Stimulated activated memory B cell treated with anti-CD40 and anti-IgM and Interleukin-4, amounts not matched to agents 10 μg/mL and 1 μg/mL and 100 μg/mL, for 72 hours (primary cell): ENCODE data around the gene CREB3L2.

Source experiments
- ATAC-seq: fragments of 150-1000 bp; cut with Tn5 transposase; 2 replicates; pipeline ENCODE4 v1.10.0; 2021
- H3K27ac Mint-ChIP-seq: one replicate; pipeline ENCODE4 v1.8.0; 2022; ENCODE audit warnings: mild to moderate bottlenecking, mixed read lengths
- H3K27me3 Mint-ChIP-seq: one replicate; pipeline ENCODE4 v1.8.0; 2022; ENCODE audit warnings: mixed read lengths
- H3K36me3 Mint-ChIP-seq: one replicate; pipeline ENCODE4 v1.8.0; 2022; ENCODE audit warnings: mixed read lengths
- H3K4me1 Mint-ChIP-seq: one replicate; pipeline ENCODE4 v1.8.0; 2022; ENCODE audit warnings: mixed read lengths
- H3K4me3 Mint-ChIP-seq: one replicate; pipeline ENCODE4 v1.8.0; 2022; ENCODE audit warnings: mild to moderate bottlenecking, moderate library complexity, mixed read lengths
- H3K9me3 Mint-ChIP-seq: one replicate; pipeline ENCODE4 v1.8.0; 2022; ENCODE audit warnings: mixed read lengths

CREB3L2 gene

DNA sequence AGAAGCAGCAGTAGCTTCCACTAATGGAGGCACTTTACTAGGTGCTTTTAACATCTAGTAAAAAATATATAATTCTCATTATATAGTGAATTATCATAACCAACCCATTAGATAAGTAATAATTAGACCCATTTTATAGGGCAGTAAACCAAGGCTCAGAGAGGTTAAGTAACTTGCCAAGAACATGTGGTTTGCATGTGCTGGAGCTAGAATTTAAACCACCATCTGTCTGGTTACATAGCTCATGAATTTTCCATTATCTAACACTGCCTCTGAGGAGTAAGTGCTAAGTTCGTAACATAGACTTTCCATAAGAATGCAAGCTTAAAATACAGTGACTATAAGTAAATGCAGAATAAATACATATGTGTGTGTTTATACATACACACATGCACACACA is 41.9 kb downstream of the CREB3L2 start:
- no peak overlapping the region for H3K27ac Mint-ChIP-seq
- ATAC-seq: no peak
- no peaks in the 10 kb centered on the region for H3K9me3 Mint-ChIP-seq
- no peaks in the 10 kb centered on the region for H3K27me3 Mint-ChIP-seq
- H3K4me3 Mint-ChIP-seq: no peak overlapping the region
- H3K36me3 Mint-ChIP-seq: peaks cover 19% of the 10 kb centered on the region
- peaks cover 40% of the 10 kb centered on the region for H3K4me1 Mint-ChIP-seq

DNA sequence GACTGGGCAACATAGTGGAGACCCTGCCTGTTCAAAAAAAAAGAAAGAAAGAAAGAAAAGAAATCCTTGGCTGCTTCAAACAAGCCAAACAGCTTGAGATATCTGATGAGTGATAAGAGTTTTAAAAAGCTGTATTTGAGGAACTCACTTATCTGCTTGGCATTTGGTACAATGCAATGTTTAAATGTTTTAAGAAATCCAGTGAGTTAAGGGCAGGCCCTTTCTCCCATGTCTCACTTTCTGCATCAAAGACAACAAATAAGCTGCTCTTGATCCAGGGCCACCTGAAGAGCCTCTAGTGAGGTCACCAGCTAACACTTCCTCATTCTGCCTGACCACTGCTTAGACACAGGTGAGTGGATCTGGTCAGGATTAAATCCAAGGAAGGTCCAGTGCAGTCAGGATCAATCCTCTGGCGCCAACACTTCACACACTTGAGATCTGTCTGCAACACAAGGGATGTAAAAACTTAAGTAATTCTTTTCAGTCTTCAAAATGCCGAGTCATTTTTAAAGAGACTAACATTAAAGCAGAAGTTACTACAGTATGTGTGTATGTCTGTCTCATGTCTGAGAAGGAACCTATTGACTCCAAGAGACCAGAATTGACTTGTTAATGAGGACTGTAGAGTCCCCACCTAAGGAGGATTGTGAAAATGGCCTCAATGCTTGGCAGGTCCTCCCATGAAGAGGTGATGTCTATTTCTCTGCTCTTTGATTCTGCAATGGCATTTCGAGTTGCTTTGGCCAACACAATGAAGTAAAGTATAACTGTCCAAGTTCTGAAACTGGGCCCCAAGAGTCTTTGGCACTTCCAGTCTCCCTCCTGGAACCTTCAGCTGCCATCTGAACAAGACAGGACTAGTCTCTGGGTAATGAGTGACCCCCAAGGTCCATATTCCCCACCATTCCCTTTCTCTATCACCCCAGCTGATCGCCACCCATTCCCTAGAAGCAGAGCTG is 43.1 kb downstream of the CREB3L2 start:
- H3K36me3 Mint-ChIP-seq: peaks cover 19% of the 10 kb centered on the region
- H3K27ac Mint-ChIP-seq: no peak overlapping the region
- H3K27me3 Mint-ChIP-seq: no peaks in the 10 kb centered on the region
- no peak overlapping the region for H3K4me3 Mint-ChIP-seq
- no peaks in the 10 kb centered on the region for H3K9me3 Mint-ChIP-seq
- peak; percentile 57 for ATAC-seq
- H3K4me1 Mint-ChIP-seq: peaks cover 40% of the 10 kb centered on the region

- no peak overlapping the region for H3K4me3 Mint-ChIP-seq
- H3K36me3 Mint-ChIP-seq: peaks cover 20% of the 10 kb centered on the region
- no peak overlapping the region for H3K27ac Mint-ChIP-seq
- H3K4me1 Mint-ChIP-seq: peaks cover 37% of the 10 kb centered on the region
- H3K9me3 Mint-ChIP-seq: no peaks in the 10 kb centered on the region
- no peak for ATAC-seq
- H3K27me3 Mint-ChIP-seq: no peaks in the 10 kb centered on the region
Observed at GRCh38 chr7:137957887-137958286, 44.0 kb downstream of the CREB3L2 start.

- Mint-ChIP-seq H3K27me3 (no peaks in the 10 kb centered on the region), H3K36me3 (peaks cover 15% of the 10 kb centered on the region), H3K4me3 (no peak overlapping the region), H3K27ac (no peak overlapping the region), H3K4me1 (peaks cover 25% of the 10 kb centered on the region), H3K9me3 (no peaks in the 10 kb centered on the region)
- no peak for ATAC-seq
Observed at GRCh38 chr7:137956591-137956990, 45.3 kb downstream of the CREB3L2 start.

- Mint-ChIP-seq H3K27ac (no peak overlapping the region), H3K9me3 (no peaks in the 10 kb centered on the region), H3K4me1 (peaks cover 21% of the 10 kb centered on the region), H3K27me3 (no peaks in the 10 kb centered on the region), H3K4me3 (no peak overlapping the region), H3K36me3 (peaks cover 15% of the 10 kb centered on the region)
- ATAC-seq: no peak
Observed at GRCh38 chr7:137956183-137956582, 45.7 kb downstream of the CREB3L2 start.

DNA sequence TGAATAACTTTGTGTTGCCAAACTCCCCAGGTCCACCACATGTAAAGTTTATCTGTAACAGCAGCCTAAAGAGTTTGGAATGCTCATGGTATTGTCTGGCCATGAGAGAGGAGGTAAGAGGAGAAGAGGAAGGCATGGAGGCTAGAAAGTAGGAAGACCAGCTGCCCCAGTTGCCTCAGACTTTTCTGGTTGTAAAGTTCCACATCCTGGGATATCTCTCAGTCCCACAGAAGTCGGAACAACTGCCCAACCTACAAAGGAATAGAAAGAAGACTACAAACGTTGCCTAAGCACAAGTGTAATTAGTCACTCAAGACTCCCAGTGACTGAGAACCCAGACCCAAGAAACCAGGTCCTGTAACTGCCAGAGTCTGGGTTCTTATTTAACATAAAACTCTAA is 47.3 kb downstream of the CREB3L2 start:
- Mint-ChIP-seq H3K36me3 (peaks cover 15% of the 10 kb centered on the region), H3K4me3 (no peak overlapping the region), H3K9me3 (no peaks in the 10 kb centered on the region), H3K27ac (no peak overlapping the region), H3K27me3 (no peaks in the 10 kb centered on the region), H3K4me1 (peaks cover 14% of the 10 kb centered on the region)
- ATAC-seq: no peak

- Mint-ChIP-seq H3K9me3 (no peaks in the 10 kb centered on the region), H3K27ac (no peak overlapping the region), H3K4me3 (no peak overlapping the region), H3K27me3 (no peaks in the 10 kb centered on the region), H3K4me1 (peaks cover 7% of the 10 kb centered on the region), H3K36me3 (peaks cover 15% of the 10 kb centered on the region)
- no peak for ATAC-seq
Observed at GRCh38 chr7:137953665-137954470, 48.0 kb downstream of the CREB3L2 start.

GRCh38 chr7:137953043-137953664 is 48.7 kb downstream of the CREB3L2 start:
- Mint-ChIP-seq H3K27ac (no peak overlapping the region), H3K4me1 (peaks cover under 1% of the 10 kb centered on the region), H3K27me3 (no peaks in the 10 kb centered on the region), H3K36me3 (peaks cover 16% of the 10 kb centered on the region), H3K4me3 (no peak overlapping the region), H3K9me3 (no peaks in the 10 kb centered on the region)
- no peak for ATAC-seq

- H3K27me3 Mint-ChIP-seq: no peaks in the 10 kb centered on the region
- no peak overlapping the region for H3K27ac Mint-ChIP-seq
- H3K4me3 Mint-ChIP-seq: no peak overlapping the region
- ATAC-seq: no peak
- H3K9me3 Mint-ChIP-seq: no peaks in the 10 kb centered on the region
- H3K36me3 Mint-ChIP-seq: peaks cover 18% of the 10 kb centered on the region
- H3K4me1 Mint-ChIP-seq: no peaks in the 10 kb centered on the region
Observed at GRCh38 chr7:137952426-137952805, 49.5 kb downstream of the CREB3L2 start.

DNA sequence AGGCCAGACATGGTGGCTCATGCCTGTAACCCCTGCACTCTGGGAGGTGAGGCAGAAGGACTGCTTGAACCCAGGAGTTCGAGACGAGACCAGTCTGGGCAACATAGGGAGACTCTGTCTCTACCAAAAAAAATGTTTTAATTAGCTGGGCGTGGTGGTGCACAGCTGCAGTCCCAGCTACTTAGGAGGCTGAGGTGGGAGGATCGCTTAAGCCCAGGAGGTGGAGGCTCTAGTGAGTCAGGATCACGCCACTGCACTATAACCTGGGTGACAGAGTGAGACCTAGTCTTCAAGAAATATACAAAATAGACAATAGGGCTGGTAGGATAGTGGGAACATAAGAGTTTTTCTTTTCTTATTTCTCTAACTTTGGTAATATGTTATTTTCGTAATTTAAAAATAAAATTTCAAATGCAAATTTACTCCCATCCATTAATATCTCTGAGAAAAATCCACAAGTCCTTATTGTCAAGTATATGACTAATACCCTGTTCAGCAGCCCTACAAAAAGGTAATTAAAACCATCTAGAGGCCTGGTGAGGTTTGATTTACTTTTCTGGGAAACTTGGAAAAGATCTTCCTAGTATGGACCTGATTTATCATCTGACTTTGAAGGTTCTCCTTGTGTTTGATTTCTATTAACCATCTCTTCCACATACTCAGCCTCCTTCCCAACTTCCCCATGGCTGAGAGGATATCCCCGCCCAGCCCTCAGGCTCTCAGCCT is 50.0 kb downstream of the CREB3L2 start:
- Mint-ChIP-seq H3K36me3 (peaks cover 13% of the 10 kb centered on the region), H3K27ac (no peak overlapping the region), H3K4me1 (no peaks in the 10 kb centered on the region), H3K27me3 (no peaks in the 10 kb centered on the region), H3K4me3 (no peak overlapping the region), H3K9me3 (no peaks in the 10 kb centered on the region)
- no peak for ATAC-seq

- H3K27me3 Mint-ChIP-seq: no peaks in the 10 kb centered on the region
- H3K4me1 Mint-ChIP-seq: no peaks in the 10 kb centered on the region
- ATAC-seq: no peak
- H3K36me3 Mint-ChIP-seq: peaks cover 14% of the 10 kb centered on the region
- H3K9me3 Mint-ChIP-seq: no peaks in the 10 kb centered on the region
- H3K27ac Mint-ChIP-seq: no peak overlapping the region
- H3K4me3 Mint-ChIP-seq: no peak overlapping the region
Observed at GRCh38 chr7:137950967-137951366, 50.9 kb downstream of the CREB3L2 start.

DNA sequence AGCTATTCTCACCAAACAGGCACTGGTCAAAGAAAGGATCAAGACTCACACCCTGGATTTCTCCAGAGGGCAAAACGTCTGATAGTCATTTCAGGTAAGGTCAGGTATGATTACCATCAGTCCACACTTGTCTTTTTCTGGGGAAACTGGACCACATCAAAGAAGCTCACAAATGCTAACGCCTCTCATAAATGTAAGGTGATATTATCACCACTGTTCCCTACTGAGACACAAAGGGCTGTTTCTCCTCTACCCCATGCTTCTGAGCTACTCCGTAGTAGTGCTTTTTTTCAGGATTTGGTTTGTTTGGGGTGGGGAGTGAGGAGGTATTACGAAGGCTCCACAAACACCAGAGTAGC is 51.6 kb downstream of the CREB3L2 start:
- H3K4me1 Mint-ChIP-seq: no peaks in the 10 kb centered on the region
- no peaks in the 10 kb centered on the region for H3K27me3 Mint-ChIP-seq
- peaks cover 18% of the 10 kb centered on the region for H3K36me3 Mint-ChIP-seq
- no peak overlapping the region for H3K4me3 Mint-ChIP-seq
- ATAC-seq: no peak
- no peaks in the 10 kb centered on the region for H3K9me3 Mint-ChIP-seq
- no peak overlapping the region for H3K27ac Mint-ChIP-seq

- H3K36me3 Mint-ChIP-seq: peaks cover 18% of the 10 kb centered on the region
- H3K27me3 Mint-ChIP-seq: no peaks in the 10 kb centered on the region
- no peak overlapping the region for H3K4me3 Mint-ChIP-seq
- H3K4me1 Mint-ChIP-seq: no peaks in the 10 kb centered on the region
- no peak for ATAC-seq
- H3K27ac Mint-ChIP-seq: no peak overlapping the region
- no peaks in the 10 kb centered on the region for H3K9me3 Mint-ChIP-seq
Observed at GRCh38 chr7:137949416-137950262, 52.2 kb downstream of the CREB3L2 start.

GRCh38 chr7:137948845-137949330 is 53.0 kb downstream of the CREB3L2 start:
- H3K27ac Mint-ChIP-seq: no peak overlapping the region
- H3K27me3 Mint-ChIP-seq: no peaks in the 10 kb centered on the region
- no peaks in the 10 kb centered on the region for H3K4me1 Mint-ChIP-seq
- no peak for ATAC-seq
- peaks cover 18% of the 10 kb centered on the region for H3K36me3 Mint-ChIP-seq
- no peaks in the 10 kb centered on the region for H3K9me3 Mint-ChIP-seq
- H3K4me3 Mint-ChIP-seq: no peak overlapping the region
